Inferior parietal cortex (tissue), 1 donor: Measurements from ENCODE around the gene TRMT2A.

Source experiments
- DNase-seq: peaks from one replicate; pipeline ENCODE4 v3.0.0-alpha.2; 2016; ENCODE audit errors: extremely low spot score

The TRMT2A gene

DNA sequence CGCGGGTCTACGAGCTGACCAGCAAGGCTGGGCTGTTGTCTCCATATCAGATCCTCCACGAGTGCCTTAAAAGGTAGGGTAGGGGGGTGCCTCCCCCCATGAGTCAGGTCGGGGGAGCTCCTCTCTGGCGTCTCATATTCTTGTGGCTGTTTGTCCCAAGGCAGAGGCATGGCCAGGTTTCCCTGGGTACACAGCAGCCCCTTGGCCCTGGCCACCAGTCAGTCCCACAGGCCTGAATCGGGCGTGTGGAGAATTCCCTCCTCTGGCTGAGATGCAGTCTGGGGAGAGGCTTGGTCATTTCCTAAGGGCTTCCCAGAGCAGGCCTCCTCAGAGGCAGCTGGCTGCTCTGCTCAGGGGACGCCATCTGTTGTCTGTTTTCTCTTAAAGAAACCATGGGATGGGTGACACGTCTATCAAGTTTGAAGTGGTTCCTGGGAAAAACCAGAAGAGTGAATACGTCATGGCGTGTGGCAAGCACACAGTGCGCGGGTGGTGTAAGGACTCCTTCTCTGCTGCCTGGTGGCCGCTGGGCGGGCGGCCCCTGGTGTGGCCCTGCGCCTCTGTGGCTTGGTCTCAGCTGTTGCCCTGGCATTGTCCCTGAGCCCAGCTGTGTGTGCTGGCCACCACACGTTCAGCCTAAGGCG lies 10.7 kb downstream of the TRMT2A start:
- DNase-seq: no peak

DNA sequence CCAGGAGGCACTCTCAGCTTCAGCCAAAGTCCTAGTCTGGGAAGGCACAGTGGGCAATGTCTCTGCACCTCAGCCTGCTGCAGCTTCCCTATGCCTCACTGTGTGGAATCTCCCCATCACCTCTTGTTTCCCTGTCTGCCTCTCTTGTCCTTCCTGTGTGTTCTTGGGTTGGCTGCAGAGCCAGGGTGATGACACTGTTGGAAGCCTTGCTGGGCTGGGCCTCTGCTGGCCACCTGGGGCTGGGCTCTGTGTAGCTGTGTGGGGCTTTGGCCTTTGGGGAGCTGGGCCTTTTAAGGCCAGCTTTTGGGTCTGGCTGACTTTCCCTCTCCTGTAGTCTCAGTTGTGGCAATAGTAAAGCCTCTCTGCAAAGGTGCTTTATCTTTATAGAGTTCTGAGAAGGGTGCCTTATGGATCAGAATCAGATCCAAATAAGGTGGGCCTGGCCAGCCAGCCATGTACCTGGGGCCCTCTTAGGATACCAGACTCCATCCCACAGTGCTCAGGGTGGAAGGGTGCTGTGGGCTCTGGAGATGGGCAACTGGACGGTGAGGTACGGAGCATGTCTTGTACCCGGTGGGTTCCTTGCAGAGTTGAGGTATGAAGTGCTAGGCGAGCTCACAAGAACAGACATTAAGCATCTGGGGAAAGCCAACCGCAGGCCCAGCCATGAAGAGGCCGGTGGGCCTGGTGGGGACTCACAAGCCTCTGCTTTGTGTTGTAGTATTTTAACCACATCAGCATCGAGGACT lies 11.4 kb downstream of the TRMT2A start:
- DNase-seq: no peak

GRCh38 chr22:20102203-20102780 lies 14.7 kb downstream of the TRMT2A start:
- no peak for DNase-seq

- no peak for DNase-seq
These were observed 15.4 kb downstream of the TRMT2A start for GRCh38 chr22:20101638-20102037.

DNA sequence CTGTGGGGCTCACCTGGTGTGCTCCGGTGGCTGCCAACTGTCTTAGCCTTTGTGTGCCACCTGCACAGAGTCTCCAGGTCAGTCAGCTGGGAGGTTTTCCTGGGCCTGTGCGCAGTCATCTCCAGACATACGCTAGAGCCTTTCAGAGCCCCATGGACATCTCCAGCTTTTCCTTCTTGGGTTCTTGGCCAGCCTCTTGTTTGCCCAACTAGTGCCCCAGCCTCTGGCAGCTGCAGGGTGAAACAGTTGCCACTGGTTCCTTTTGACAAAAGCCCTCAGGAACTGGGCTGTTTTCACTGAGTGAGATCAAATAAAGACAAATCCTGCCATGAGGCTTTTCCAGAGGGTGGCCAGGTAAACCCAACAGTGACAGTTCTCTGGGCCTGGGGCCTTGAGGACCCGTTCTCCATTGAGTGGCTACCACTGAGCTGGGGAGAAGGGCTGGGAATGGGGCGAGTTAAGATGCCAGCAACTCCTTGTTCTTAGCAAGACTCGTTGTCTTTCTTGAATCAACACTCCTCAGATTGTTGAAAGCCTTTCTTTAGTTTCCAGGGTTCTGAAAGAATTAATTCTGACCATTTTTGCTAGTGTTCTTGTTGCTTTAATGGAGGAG lies 17.8 kb downstream of the TRMT2A start:
- DNase-seq: no peak

DNA sequence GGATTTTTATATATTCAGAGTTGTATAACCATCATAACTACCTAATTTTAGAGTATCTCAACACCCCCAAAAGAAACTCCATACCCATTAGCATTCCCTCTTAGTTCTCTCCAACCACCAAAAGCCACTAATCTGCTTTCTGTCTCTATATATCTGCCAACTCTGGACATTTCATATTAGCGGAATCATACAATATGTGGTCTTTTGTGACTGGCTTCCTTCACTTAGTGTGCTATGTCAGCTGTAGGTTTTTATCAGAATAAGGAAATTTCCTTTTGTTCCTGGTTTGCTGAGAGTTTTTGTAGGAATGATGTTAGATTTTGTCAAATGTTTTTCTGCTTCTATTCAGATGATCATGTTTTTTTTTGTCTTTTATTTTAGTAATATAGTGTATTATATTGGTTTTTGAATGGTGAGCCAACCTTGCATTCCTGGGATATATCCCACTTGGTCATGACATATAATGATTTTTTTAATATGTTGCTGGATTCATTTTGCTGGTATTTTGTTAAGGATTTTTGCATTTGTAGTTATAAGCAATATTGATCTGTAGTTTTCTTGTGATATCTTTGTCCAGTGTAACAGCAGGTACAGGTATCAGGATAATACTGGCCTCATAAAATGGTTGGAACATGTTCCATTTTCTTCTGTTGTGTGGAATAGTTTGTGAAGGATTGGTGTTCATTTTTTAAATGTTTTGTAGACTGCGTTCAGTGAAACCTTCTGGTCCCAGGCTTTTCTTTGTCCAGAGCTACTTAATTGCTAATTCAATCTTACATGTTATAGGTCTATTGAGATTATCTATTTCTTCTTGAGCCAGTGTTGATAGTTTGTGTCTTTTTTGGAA lies 20.2 kb downstream of the TRMT2A start:
- no peak for DNase-seq

- DNase-seq: no peak
These were observed 21.5 kb downstream of the TRMT2A start for GRCh38 chr22:20095521-20095920.

DNA sequence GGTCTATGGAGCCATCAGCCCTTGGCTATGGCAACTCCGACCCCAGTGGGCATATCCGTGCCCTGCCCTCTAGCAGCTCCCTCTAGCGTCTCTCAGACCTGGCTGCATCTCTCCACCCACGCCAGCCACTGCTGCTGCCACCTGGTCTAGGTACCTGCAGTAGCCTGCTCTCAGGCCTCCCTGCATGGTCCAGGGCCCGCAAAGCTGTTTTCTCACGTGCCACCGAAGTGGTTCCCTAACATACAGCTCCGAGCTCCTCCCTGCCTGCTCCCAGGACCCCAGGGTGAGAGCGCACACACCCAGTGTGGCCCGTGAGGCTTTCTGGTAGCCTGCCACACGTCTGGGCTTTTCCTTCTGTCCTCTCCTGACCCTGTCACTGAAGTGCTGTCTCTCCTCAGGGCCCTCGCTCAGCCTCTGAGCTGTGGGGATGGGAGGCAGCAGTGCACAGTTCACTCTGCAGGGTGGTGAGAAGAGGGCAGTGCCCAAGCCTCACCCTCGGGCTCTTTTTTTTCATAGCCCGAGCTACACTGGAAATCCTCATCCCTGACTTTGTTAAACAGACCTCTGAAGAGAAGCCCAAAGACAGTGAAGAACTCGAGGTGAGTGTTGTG lies 22.7 kb downstream of the TRMT2A start:
- no peak for DNase-seq

GRCh38 chr22:20093418-20094196 lies 23.4 kb downstream of the TRMT2A start:
- no peak for DNase-seq

- DNase-seq: no peak
These were observed 24.6 kb downstream of the TRMT2A start for GRCh38 chr22:20092477-20092854.

DNA sequence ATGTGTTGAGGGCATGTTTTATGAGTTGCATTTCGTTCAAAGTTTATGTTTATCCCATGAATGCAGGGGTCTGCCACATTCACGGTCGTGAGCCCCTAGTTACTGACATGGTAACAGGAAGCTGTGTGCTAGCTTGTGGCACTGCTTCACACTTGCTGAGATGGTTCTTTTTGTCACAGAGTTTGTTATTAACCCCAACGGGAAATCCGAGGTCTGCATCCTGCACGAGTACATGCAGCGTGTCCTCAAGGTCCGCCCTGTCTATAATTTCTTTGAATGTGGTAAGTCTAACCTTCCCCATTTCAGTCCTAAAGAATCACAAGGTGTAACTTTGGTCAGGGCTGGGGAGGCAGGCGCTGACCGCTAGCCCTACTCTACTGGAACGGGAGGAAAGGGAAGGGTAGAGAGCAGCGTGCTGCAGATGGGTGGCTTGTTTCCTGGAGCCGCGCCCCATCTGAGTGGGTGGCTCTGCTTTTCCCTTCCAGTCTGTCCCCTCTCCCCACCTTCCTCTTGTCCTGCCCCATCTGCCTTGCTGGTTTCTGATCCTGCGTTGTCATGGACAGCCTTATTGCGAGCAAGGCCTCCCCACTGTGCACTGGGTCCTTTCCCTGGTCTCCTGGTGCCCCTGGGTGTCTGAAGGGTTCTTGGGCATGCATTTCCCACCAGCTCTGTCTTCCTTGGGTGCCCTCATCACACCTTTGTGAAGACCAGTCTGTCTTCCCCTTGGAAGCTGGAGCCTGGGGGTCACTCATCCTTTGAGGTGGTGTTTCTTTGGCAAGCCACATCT lies 25.1 kb downstream of the TRMT2A start:
- no peak for DNase-seq

GRCh38 chr22:20090730-20091240 lies 26.2 kb downstream of the TRMT2A start:
- DNase-seq: no peak

DNA sequence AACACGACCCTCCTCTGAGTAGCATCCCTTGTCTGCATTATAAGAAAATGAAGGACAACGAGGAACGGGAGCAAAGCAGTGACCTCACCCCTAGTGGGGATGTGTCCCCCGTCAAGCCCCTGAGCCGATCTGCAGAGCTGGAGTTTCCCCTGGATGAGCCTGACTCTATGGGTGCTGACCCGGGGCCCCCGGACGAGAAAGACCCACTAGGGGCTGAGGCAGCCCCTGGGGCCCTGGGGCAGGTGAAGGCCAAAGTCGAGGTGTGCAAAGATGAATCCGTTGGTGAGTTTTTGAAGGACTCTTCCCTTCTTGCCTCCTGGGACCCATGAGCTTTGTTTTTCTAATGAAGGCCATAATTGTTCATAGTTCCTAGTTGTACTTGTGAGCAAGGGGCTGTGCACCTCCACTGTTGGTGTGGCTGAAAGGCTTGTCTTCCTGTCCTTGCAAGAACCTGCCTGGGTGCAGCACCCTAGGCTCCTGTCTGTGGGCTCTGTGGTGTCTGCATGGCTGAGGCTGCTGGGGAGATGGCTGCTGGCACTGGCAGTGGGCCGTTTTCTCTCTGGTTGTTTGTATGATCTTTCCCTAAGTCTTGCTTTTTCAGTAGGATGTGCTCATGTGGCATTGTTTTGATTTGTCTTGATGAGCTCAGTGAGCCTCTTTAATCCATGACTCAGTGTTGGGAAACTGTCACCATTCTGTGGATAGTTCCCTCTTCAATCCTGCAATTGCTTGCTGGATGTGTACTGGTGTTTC lies 26.9 kb downstream of the TRMT2A start:
- DNase-seq: no peak

- no peak for DNase-seq
These were observed 27.6 kb downstream of the TRMT2A start for GRCh38 chr22:20089226-20089976.

DNA sequence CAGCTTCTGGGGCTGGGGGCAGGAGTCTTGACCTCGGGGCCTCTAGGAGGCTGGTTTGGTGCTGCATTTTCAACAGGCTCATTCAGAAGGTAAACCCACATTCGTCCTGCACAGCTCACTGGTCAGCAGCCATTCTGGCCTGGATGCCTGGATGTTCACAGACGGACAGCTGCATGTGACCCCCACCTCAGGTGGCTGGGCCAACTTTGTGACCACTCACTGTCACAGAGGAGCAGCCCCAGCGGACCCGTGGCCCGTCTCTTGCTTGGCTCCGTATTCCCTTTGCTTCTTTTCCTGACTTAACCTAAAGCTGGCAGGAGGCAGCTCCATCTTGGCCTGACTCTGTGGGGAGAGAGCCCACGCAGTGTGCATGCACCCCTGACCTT lies 28.8 kb downstream of the TRMT2A start:
- no peak for DNase-seq

GRCh38 chr22:20087319-20088262 lies 29.4 kb downstream of the TRMT2A start:
- DNase-seq: no peak

GRCh38 chr22:20086763-20087162 lies 30.3 kb downstream of the TRMT2A start:
- DNase-seq: no peak
